Amniotic stem cell (primary cell): ENCODE measurements around the gene ZNF219.
"Not testable (repeated sequence)": the region's sequence is repeated elsewhere in the genome, so short reads cannot be mapped to it uniquely, and the experiment has no call there.

Experiments used
- DNase-seq: peaks from one replicate; lab custom pipeline; 2025; lab: John Stamatoyannopoulos, UW

The ZNF219 gene

GRCh38 chr14:21043387-21043973 lies 55.0 kb downstream of the ZNF219 start:
- DNase-seq = no peak

- no peak for DNase-seq
These were observed 55.5 kb downstream of the ZNF219 start for GRCh38 chr14:21042918-21043317.

- no peak for DNase-seq
These were observed 56.6 kb downstream of the ZNF219 start, which contains the start of gene RNASE7 for GRCh38 chr14:21041676-21042433. TSS of gene RNASE7 (plus strand) at chr14:21042362. CDS start at chr14:21042993, 631 bp downstream.

- not testable (repeated sequence) for DNase-seq
These were observed 57.5 kb downstream of the ZNF219 start for GRCh38 chr14:21040941-21041340.

- DNase-seq = no peak
These were observed 58.0 kb downstream of the ZNF219 start for GRCh38 chr14:21040370-21040925.
